HepG2 (cell line): ENCODE measurements around the gene MXD3. TPM values are rescaled to one million over a fixed set of nuclear protein-coding genes. Genes with fewer than 3 reads are reported as not detected.

Source experiments
- IKZF4 ChIP-seq: sonication (generic); formaldehyde crosslinking; IDR thresholded peaks from 2 replicates; pipeline ENCODE4 v1.5.1; 2020; ENCODE audit warnings: borderline replicate concordance, mild to moderate bottlenecking, low read depth, missing genetic modification reagents; ENCODE audit errors: not compliant biosample characterization
- KLF6 ChIP-seq: IDR thresholded peaks from 2 replicates; pipeline ENCODE4 v1.8.0; 2016; ENCODE audit warnings: missing biosample characterization, missing genetic modification reagents
- KMT2A ChIP-seq: sonication (generic); formaldehyde crosslinking; IDR thresholded peaks from 2 replicates; pipeline ENCODE4 v1.4.0; 2020; ENCODE audit warnings: missing genetic modification reagents
- MTA3 ChIP-seq: sonication (generic); formaldehyde crosslinking; IDR thresholded peaks from 2 replicates; pipeline ENCODE4 v1.4.0; 2020; ENCODE audit warnings: missing genetic modification reagents
- NR3C1 ChIP-seq: sonication (generic); formaldehyde crosslinking; IDR thresholded peaks from 2 replicates; pipeline ENCODE4 v1.4.0; 2020; ENCODE audit warnings: missing genetic modification reagents
- RFXANK ChIP-seq: IDR thresholded peaks from 2 replicates; pipeline ENCODE4 v1.6.1; 2016
- SMARCE1 ChIP-seq: fragments of 450-650 bp; IDR thresholded peaks from 2 replicates; pipeline ENCODE4 v1.6.1; 2017; ENCODE audit warnings: borderline replicate concordance
- STAT5B ChIP-seq: sonication (generic); formaldehyde crosslinking; IDR thresholded peaks from 2 replicates; pipeline ENCODE4 v1.4.0; 2020; ENCODE audit warnings: missing genetic modification reagents
- TBX2 ChIP-seq: sonication (generic); formaldehyde crosslinking; IDR thresholded peaks from 2 replicates; pipeline ENCODE4 v1.5.0; 2020; ENCODE audit warnings: missing genetic modification reagents, mild to moderate bottlenecking, borderline replicate concordance
- ZFP36L1 ChIP-seq: sonication (generic); formaldehyde crosslinking; IDR thresholded peaks from 2 replicates; pipeline ENCODE4 v1.8.0; 2022; ENCODE audit warnings: mild to moderate bottlenecking, missing genetic modification reagents, moderate library complexity
- ZKSCAN5 ChIP-seq: sonication (generic); formaldehyde crosslinking; IDR thresholded peaks from 2 replicates; pipeline ENCODE4 v1.5.1; 2020; ENCODE audit warnings: mild to moderate bottlenecking, missing genetic modification reagents
- ZMYM4 ChIP-seq: sonication (generic); formaldehyde crosslinking; IDR thresholded peaks from 2 replicates; pipeline ENCODE4 v1.8.1; 2023; ENCODE audit warnings: mild to moderate bottlenecking, missing genetic modification reagents
- ZNF598 ChIP-seq: sonication (generic); formaldehyde crosslinking; IDR thresholded peaks from 2 replicates; pipeline ENCODE4 v1.5.1; 2020; ENCODE audit warnings: mild to moderate bottlenecking, missing genetic modification reagents, borderline replicate concordance
- ZNF839 ChIP-seq: sonication (generic); formaldehyde crosslinking; IDR thresholded peaks from 2 replicates; pipeline ENCODE4 v1.4.0; 2020; ENCODE audit warnings: missing genetic modification reagents, mild to moderate bottlenecking, borderline replicate concordance
- polyA plus RNA-seq, 8 experiments: library from polyadenylated mRNA; depleted of rRNA in 3 of 8; stranded (reverse) in 7 of 8; unstranded in 1 of 8; fragments of >200 nt; fragmentation: Illumina TruSeq in 4 of 8; extraction: Trizol in 4 of 8; gene quantifications; 2 replicates each; pipeline versions ENCODE4 v1.2.1 to v1.2.3, GENCODE V29; 2011 to 2016; ENCODE audit warnings: low read depth in 4 of 8, missing spikeins in 1 of 8, mixed read lengths in 1 of 8; ENCODE audit not compliant: insufficient read depth in 1 of 8
- total RNA-seq, 5 experiments: library from RNA; depleted of rRNA; stranded (reverse); fragments of >200 nt; fragmentation: Illumina TruSeq; extraction: Trizol; gene quantifications; 2 replicates each; pipeline ENCODE4 v1.2.3, GENCODE V29; 2016; ENCODE audit warnings: low read depth in 1 of 5
- TF ChIP-seq, protein P1 (sequence below): sonication (generic); formaldehyde crosslinking; IDR thresholded peaks from 2 replicates; pipeline ENCODE4 v1.4.0; 2020; ENCODE audit warnings: missing genetic modification reagents
- TF ChIP-seq, protein P2 (sequence below): sonication (generic); formaldehyde crosslinking; IDR thresholded peaks from 2 replicates; pipeline ENCODE4 v1.4.0; 2020; ENCODE audit warnings: missing genetic modification reagents
- TF ChIP-seq, protein P3 (sequence below): sonication (generic); formaldehyde crosslinking; IDR thresholded peaks from 2 replicates; pipeline ENCODE4 v1.4.0; 2020; ENCODE audit warnings: missing genetic modification reagents, borderline replicate concordance
- TF ChIP-seq, protein P4 (sequence below): sonication (generic); formaldehyde crosslinking; conservative IDR thresholded peaks from 2 replicates; pipeline ENCODE4 v1.4.0; 2020; ENCODE audit warnings: mild to moderate bottlenecking, missing genetic modification reagents, moderate library complexity

MXD3 gene
- total and polyA plus RNA-seq, 2 of the 13 experiments (the other 11 are each of a cell fraction or from before 2014, with no cell fraction given), result 10.5 to 12.8 TPM

DNA sequence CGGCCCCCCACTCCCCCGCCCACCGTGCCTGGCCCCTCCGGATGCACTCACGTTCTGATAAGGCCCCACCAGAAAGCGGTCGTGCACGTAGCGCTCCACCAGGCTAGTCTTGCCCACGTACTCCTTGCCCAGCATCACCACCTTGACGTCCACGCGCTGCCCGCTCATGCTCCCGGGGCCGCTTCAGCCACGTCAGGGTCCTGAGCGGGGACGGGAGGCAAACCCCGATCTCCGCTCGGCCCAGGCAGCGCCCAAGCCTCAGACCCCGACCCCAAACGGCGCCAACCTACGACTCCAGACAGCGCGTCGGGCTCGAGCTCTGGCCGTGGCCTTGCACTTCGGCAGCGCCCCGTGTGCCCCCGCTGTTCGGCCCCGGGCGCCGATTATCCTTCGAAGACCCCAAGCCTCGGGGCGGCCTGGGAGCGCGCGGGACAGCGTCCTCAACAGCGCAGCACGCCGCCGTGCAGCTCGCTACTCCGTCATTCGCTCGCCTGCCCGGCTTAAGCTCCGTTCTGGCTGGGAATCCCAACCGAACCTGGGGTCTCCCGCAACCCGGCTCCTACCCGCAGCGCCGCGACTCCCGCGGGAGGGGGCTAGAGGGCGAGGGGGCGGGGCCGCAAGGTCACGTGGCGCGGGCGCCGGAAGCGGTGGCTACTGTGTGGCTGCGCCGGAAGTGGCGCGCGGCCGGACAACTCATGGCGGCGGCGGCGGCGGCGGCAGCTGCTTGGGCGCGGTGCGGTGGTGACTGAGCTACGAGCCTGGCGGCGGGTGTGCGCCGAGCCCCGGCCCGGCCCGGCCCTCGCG, 8.4 kb downstream of the MXD3 start, which contains the start of the genes PRELID1 and RAB24 (continued):
- TF ChIP-seq, protein P1, sequence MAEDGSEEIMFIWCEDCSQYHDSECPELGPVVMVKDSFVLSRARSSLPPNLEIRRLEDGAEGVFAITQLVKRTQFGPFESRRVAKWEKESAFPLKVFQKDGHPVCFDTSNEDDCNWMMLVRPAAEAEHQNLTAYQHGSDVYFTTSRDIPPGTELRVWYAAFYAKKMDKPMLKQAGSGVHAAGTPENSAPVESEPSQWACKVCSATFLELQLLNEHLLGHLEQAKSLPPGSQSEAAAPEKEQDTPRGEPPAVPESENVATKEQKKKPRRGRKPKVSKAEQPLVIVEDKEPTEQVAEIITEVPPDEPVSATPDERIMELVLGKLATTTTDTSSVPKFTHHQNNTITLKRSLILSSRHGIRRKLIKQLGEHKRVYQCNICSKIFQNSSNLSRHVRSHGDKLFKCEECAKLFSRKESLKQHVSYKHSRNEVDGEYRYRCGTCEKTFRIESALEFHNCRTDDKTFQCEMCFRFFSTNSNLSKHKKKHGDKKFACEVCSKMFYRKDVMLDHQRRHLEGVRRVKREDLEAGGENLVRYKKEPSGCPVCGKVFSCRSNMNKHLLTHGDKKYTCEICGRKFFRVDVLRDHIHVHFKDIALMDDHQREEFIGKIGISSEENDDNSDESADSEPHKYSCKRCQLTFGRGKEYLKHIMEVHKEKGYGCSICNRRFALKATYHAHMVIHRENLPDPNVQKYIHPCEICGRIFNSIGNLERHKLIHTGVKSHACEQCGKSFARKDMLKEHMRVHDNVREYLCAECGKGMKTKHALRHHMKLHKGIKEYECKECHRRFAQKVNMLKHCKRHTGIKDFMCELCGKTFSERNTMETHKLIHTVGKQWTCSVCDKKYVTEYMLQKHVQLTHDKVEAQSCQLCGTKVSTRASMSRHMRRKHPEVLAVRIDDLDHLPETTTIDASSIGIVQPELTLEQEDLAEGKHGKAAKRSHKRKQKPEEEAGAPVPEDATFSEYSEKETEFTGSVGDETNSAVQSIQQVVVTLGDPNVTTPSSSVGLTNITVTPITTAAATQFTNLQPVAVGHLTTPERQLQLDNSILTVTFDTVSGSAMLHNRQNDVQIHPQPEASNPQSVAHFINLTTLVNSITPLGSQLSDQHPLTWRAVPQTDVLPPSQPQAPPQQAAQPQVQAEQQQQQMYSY (CRISPR knock-in tag), result peak; percentile 48
- TF ChIP-seq, protein P2, sequence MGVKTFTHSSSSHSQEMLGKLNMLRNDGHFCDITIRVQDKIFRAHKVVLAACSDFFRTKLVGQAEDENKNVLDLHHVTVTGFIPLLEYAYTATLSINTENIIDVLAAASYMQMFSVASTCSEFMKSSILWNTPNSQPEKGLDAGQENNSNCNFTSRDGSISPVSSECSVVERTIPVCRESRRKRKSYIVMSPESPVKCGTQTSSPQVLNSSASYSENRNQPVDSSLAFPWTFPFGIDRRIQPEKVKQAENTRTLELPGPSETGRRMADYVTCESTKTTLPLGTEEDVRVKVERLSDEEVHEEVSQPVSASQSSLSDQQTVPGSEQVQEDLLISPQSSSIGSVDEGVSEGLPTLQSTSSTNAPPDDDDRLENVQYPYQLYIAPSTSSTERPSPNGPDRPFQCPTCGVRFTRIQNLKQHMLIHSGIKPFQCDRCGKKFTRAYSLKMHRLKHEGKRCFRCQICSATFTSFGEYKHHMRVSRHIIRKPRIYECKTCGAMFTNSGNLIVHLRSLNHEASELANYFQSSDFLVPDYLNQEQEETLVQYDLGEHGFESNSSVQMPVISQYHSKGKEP (CRISPR knock-in tag), result no peak
- TF ChIP-seq ZNF598 (CRISPR knock-in tag), result peak; percentile 85; the same call in 1 of the 2 replicates
- no peak for TF ChIP-seq ZKSCAN5 (CRISPR knock-in tag)
- no peak for TF ChIP-seq STAT5B (CRISPR knock-in tag)
- TF ChIP-seq ZMYM4 (CRISPR knock-in tag), result peak; percentile 79
- TF ChIP-seq SMARCE1, result no peak
- TF ChIP-seq ZFP36L1 (CRISPR knock-in tag), result 0 out of 2 replicates have a peak, but pooled peaks have one; percentile 40
- no peak for TF ChIP-seq ZNF839 (CRISPR knock-in tag)
- TF ChIP-seq IKZF4 (CRISPR knock-in tag), result peak; percentile 59
- TF ChIP-seq KMT2A (CRISPR knock-in tag), result peak; percentile 80; the same call in 1 of the 2 replicates
- TF ChIP-seq, protein P3, sequence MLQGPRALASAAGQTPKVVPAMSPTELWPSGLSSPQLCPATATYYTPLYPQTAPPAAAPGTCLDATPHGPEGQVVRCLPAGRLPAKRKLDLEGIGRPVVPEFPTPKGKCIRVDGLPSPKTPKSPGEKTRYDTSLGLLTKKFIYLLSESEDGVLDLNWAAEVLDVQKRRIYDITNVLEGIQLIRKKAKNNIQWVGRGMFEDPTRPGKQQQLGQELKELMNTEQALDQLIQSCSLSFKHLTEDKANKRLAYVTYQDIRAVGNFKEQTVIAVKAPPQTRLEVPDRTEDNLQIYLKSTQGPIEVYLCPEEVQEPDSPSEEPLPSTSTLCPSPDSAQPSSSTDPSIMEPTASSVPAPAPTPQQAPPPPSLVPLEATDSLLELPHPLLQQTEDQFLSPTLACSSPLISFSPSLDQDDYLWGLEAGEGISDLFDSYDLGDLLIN (CRISPR knock-in tag), result no peak
- no peak for TF ChIP-seq NR3C1 (CRISPR knock-in tag)
- TF ChIP-seq MTA3 (CRISPR knock-in tag), result no peak
- TF ChIP-seq KLF6 (CRISPR knock-in tag), result peak; percentile 53; the same call in 1 of the 2 replicates
- no peak; the same call in 1 of the 2 replicates for TF ChIP-seq TBX2 (CRISPR knock-in tag)
- no peak for TF ChIP-seq RFXANK (CRISPR knock-in tag)
- TF ChIP-seq, protein P4, sequence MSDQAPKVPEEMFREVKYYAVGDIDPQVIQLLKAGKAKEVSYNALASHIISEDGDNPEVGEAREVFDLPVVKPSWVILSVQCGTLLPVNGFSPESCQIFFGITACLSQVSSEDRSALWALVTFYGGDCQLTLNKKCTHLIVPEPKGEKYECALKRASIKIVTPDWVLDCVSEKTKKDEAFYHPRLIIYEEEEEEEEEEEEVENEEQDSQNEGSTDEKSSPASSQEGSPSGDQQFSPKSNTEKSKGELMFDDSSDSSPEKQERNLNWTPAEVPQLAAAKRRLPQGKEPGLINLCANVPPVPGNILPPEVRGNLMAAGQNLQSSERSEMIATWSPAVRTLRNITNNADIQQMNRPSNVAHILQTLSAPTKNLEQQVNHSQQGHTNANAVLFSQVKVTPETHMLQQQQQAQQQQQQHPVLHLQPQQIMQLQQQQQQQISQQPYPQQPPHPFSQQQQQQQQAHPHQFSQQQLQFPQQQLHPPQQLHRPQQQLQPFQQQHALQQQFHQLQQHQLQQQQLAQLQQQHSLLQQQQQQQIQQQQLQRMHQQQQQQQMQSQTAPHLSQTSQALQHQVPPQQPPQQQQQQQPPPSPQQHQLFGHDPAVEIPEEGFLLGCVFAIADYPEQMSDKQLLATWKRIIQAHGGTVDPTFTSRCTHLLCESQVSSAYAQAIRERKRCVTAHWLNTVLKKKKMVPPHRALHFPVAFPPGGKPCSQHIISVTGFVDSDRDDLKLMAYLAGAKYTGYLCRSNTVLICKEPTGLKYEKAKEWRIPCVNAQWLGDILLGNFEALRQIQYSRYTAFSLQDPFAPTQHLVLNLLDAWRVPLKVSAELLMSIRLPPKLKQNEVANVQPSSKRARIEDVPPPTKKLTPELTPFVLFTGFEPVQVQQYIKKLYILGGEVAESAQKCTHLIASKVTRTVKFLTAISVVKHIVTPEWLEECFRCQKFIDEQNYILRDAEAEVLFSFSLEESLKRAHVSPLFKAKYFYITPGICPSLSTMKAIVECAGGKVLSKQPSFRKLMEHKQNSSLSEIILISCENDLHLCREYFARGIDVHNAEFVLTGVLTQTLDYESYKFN, result peak; percentile 26
